Mesenchymal stem cell (in vitro differentiated cells and primary cell): ENCODE results near the gene CYP24A1.
"Not testable (repeated sequence)": the region's sequence is repeated elsewhere in the genome, so short reads cannot be mapped to it uniquely, and the experiment has no call there.

ENCODE experiments used
- DNase-seq: peaks from one replicate; pipeline ENCODE4 v3.0.0-alpha.2; 2013
- H2AFZ ChIP-seq: one replicate; pipeline ENCODE4 v1.6.1; 2013; ENCODE audit warnings: low read depth, mild to moderate bottlenecking, control low read depth, inconsistent platforms, low read length, moderate library complexity
- H2AK5ac ChIP-seq: 2 replicates; pipeline ENCODE4 v1.6.1; 2013; ENCODE audit warnings: low read length, moderate library complexity, mild to moderate bottlenecking, inconsistent platforms; ENCODE audit not compliant: severe bottlenecking
- H2BK120ac ChIP-seq: one replicate; pipeline ENCODE4 v1.6.1; 2013; ENCODE audit warnings: low read depth, mild to moderate bottlenecking, inconsistent platforms, low read length, moderate library complexity
- H2BK12ac ChIP-seq, 2 experiments: one replicate each; pipeline ENCODE4 v1.6.1; 2013; ENCODE audit warnings: inconsistent platforms in 2 of 2, low read length in 2 of 2, mild to moderate bottlenecking in 2 of 2, moderate library complexity in 2 of 2, control low read depth in 1 of 2
- H2BK15ac ChIP-seq: one replicate; pipeline ENCODE4 v1.6.1; 2013; ENCODE audit warnings: mild to moderate bottlenecking, low read depth, inconsistent platforms; ENCODE audit not compliant: poor library complexity, severe bottlenecking
- H2BK5ac ChIP-seq: 2 replicates; pipeline ENCODE4 v1.6.1; 2013; ENCODE audit warnings: low read depth, mild to moderate bottlenecking, low read length, control low read depth, inconsistent platforms; ENCODE audit not compliant: poor library complexity, severe bottlenecking
- H3K14ac ChIP-seq, 2 experiments: one replicate each; pipeline ENCODE4 v1.6.1; 2013; ENCODE audit warnings: inconsistent platforms in 2 of 2, low read length in 2 of 2, control low read depth in 1 of 2, mild to moderate bottlenecking in 1 of 2, moderate library complexity in 1 of 2
- H3K18ac ChIP-seq, 2 experiments: one replicate each; pipeline ENCODE4 v1.6.1; 2013; ENCODE audit warnings: inconsistent platforms in 2 of 2, low read length in 2 of 2, control low read depth in 1 of 2, low read depth in 1 of 2, mild to moderate bottlenecking in 1 of 2
- H3K23ac ChIP-seq, 2 experiments: one replicate each; pipeline ENCODE4 v1.6.1; 2013; ENCODE audit warnings: inconsistent platforms in 2 of 2, low read length in 2 of 2, mild to moderate bottlenecking in 2 of 2, moderate library complexity in 2 of 2, control low read depth in 1 of 2
- H3K27ac ChIP-seq: 2 replicates; pipeline ENCODE4 v1.5.1; 2013; ENCODE audit warnings: mild to moderate bottlenecking, moderate library complexity, low read length, control low read depth, inconsistent platforms; ENCODE audit not compliant: poor library complexity, severe bottlenecking
- H3K27me3 ChIP-seq, 2 experiments: 2 replicates each; pipeline versions ENCODE4 v1.6.1 to v1.7.0; 2013; ENCODE audit warnings: low read length in 2 of 2, mild to moderate bottlenecking in 2 of 2, moderate library complexity in 2 of 2, control low read depth in 1 of 2, inconsistent platforms in 1 of 2; ENCODE audit not compliant: control insufficient read depth in 1 of 2, insufficient read depth in 1 of 2
- H3K36me3 ChIP-seq, 2 experiments: 2 replicates each; pipeline versions ENCODE4 v1.6.1 to v1.7.0; 2013; ENCODE audit warnings: low read length in 2 of 2, control low read depth in 1 of 2, inconsistent platforms in 1 of 2, low read depth in 1 of 2, mild to moderate bottlenecking in 1 of 2; ENCODE audit not compliant: insufficient read depth in 2 of 2, control insufficient read depth in 1 of 2
- H3K4ac ChIP-seq, 2 experiments: one replicate each; pipeline ENCODE4 v1.6.1; 2013; ENCODE audit warnings: inconsistent platforms in 2 of 2, low read length in 2 of 2, mild to moderate bottlenecking in 2 of 2, moderate library complexity in 2 of 2, control low read depth in 1 of 2, low read depth in 1 of 2
- H3K4me1 ChIP-seq: 2 replicates; pipeline ENCODE4 v1.6.1; 2013; ENCODE audit warnings: low read depth, low read length, control low read depth; ENCODE audit not compliant: control insufficient read depth, insufficient read depth
- H3K4me2 ChIP-seq: 2 replicates; pipeline ENCODE4 v1.6.1; 2013; ENCODE audit warnings: low read length, mild to moderate bottlenecking, inconsistent platforms; ENCODE audit not compliant: poor library complexity, severe bottlenecking
- H3K4me3 ChIP-seq, 2 experiments: 2 replicates each; pipeline versions ENCODE4 v1.5.1 to v1.7.0; 2013; ENCODE audit warnings: low read length in 2 of 2, mild to moderate bottlenecking in 2 of 2, control low read depth in 1 of 2, low read depth in 1 of 2; ENCODE audit not compliant: insufficient read depth in 1 of 2
- H3K79me1 ChIP-seq: replicated peaks from 2 replicates; pipeline ENCODE4 v1.6.1; 2013; ENCODE audit warnings: mild to moderate bottlenecking, control low read depth, low read length, inconsistent platforms; ENCODE audit not compliant: poor library complexity, severe bottlenecking
- H3K9ac ChIP-seq: 2 replicates; pipeline ENCODE4 v1.7.0; 2013; ENCODE audit warnings: mild to moderate bottlenecking, low read length, moderate library complexity
- H3K9me3 ChIP-seq: 2 replicates; pipeline ENCODE4 v1.7.0; 2013; ENCODE audit warnings: mild to moderate bottlenecking, low read length; ENCODE audit not compliant: control insufficient read depth
- H4K8ac ChIP-seq: one replicate; pipeline ENCODE4 v1.6.1; 2013; ENCODE audit warnings: inconsistent platforms, mild to moderate bottlenecking, low read length, moderate library complexity
- H4K91ac ChIP-seq: one replicate; pipeline ENCODE4 v1.6.1; 2013; ENCODE audit warnings: mild to moderate bottlenecking, low read length, inconsistent platforms
- WGBS: methylation state at CpG from one replicate; pipeline ENCODE4 v1.1.7; 2013; ENCODE audit warnings: mixed read lengths; 5-methylcytosine and 5-hydroxymethylcytosine counted together

Gene CYP24A1

DNA sequence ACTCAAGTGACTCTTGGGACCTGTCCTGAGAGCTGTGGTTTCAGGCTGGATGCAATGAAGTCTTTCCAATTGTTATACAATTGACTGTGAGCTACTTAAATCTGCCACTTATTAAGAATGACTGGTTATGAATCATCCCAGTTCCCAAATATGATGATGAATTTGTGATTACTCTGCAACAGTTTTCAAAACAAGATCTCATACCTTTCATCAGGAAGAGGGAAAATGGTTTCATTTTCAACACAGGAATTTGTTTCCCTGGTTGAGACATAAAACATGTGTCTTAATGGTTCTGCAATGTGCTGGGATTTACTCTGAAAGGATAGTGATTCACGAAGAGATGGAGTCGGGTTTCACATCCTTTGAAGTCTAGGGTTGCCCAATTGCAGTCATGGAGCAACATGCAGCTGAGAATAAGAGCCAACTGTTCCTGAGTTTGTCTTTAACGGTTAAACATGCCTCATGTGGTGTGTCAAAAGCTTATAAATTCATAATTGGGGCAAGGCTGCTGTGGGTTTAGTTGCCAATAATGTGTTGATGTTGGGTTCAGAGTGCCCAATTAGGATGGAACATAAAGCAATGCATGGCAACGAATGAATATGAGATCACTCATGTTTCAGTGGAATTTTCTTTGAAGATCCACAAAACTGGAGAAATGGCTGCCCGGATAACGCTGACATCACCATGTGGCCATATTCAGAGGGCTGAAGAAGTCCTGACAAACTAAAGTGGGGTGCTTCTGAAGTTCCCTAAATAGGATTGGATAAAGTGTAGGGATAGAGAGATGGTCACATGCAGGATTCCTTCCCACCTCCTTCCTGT lies 41.0 kb downstream of the CYP24A1 start:
- Histone ChIP-seq H3K4me2 (peak overlapping the region; percentile 38), H3K9ac (peak overlapping the region; percentile 73), H3K4me1 (peaks cover 6% of the 10 kb centered on the region), H2BK5ac (peak overlapping the region; percentile 74), H3K18ac (no peak overlapping the region), H2BK15ac (no peak overlapping the region), H2AFZ (no peak overlapping the region), H3K4ac (no peak overlapping the region), H3K36me3 (no peaks in the 10 kb centered on the region), H3K14ac (no peak overlapping the region), H3K9me3 (peaks cover 3% of the 10 kb centered on the region), H3K27me3 (peaks cover 0 to 6% of the 10 kb centered on the region in 2 experiments), H3K27ac (peak overlapping the region; percentile 96), H4K91ac (peak overlapping the region; percentile 55), H2BK120ac (no peak overlapping the region), H3K4me3 (peak overlapping the region in 1 of 2 experiments; percentile 55), H2BK12ac (no peak overlapping the region), H3K79me1 (no peaks in the 10 kb centered on the region), H2AK5ac (peak overlapping the region; percentile 69), H4K8ac (no peak overlapping the region), H3K23ac (no peak overlapping the region)
- DNase-seq, result peak; percentile 97
- 34% methylated on average over 6 of the region's 6 CpGs for WGBS

DNA sequence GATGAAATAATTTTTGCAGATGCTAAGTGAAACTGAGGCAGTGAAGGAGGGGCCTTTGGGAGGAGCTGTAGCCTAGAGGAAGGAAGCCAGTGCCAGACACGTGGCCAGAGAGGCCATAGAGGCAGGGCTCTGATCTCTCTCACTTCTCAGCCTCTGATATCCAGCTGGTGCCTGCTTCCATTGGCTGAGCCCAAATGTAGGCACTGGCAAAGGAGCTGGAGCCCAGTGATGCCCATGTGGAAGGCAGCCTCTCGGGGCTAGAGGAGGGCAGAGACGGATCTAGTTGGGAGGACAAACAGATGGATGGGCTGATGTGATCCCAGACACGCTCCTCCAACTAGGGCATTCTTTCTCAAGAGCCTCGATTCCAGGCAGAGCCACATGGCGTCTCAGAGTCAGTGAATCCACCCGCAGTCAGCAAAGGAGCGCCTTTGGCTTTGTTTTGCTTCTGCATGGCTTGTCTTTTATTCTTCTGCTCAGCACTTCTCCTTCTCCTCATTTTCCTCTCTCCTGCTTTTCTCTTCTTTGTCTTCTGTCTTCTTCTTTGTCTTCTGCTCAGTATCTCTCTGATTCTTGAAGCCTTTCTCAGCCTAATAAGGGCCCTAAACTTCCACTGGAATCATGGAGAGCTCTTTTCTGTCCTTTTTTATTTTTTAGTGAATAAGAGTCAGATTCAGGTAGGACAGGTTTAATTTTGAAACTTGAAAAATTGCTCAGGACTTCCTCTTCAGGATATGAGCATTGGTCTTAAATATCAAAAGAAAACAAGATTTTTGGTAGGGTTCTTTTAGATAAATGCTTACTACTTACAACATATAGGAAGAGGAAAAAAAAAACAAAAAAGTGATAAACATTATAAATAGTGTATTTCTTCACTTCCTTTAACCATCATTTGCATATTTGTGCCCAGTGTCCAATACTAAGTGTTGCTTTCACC lies 41.8 kb downstream of the CYP24A1 start:
- H3K36me3 ChIP-seq, result no peaks in the 10 kb centered on the region
- H2AK5ac ChIP-seq, result peak overlapping the region; percentile 0
- H3K14ac ChIP-seq, result no peak overlapping the region
- no peak overlapping the region for H3K4ac ChIP-seq
- no peak overlapping the region for H3K23ac ChIP-seq
- H3K79me1 ChIP-seq, result no peaks in the 10 kb centered on the region
- peak overlapping the region; percentile 30 for H3K9ac ChIP-seq
- peaks cover 0 to 6% of the 10 kb centered on the region in 2 experiments for H3K27me3 ChIP-seq
- H3K9me3 ChIP-seq, result peaks cover 3% of the 10 kb centered on the region
- H4K91ac ChIP-seq, result no peak overlapping the region
- H2BK5ac ChIP-seq, result no peak overlapping the region
- DNase-seq, result no peak
- H4K8ac ChIP-seq, result no peak overlapping the region
- peak overlapping the region; percentile 96 for H3K27ac ChIP-seq
- WGBS, result 89% methylated on average over 8 of the region's 8 CpGs
- H3K4me1 ChIP-seq, result peaks cover 6% of the 10 kb centered on the region
- no peak overlapping the region for H2BK15ac ChIP-seq
- peak overlapping the region in 1 of 2 experiments; percentile 38 for H3K18ac ChIP-seq
- H2BK12ac ChIP-seq, result peak overlapping the region; percentile 2 to 75
- peak overlapping the region in 1 of 2 experiments; percentile 2 for H3K4me3 ChIP-seq
- no peak overlapping the region for H2AFZ ChIP-seq
- H3K4me2 ChIP-seq, result peak overlapping the region; percentile 35
- H2BK120ac ChIP-seq, result no peak overlapping the region

- not testable (repeated sequence) for H3K4me1 ChIP-seq, H3K23ac ChIP-seq
These were observed 42.7 kb downstream of the CYP24A1 start for GRCh38 chr20:54131125-54131524.

DNA sequence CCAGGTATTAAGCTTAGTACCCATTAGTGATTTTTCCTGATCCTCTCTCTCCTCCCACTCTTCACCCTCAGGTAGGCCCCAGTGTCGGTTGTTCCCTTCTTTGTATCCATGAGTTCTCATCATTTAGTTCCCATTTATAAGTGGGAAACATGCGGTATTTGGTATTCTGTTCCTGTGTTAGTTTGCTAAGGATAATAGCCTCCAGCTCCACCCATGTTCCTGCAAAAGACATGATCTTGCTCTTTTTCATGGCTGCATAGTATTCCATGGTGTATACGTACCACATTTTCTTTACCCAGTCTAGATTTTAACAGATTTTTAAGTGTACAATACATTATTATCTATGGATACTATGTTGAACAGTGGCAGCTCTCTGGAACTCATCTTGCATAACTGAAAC lies 44.4 kb downstream of the CYP24A1 start:
- peaks cover 0 to 6% of the 10 kb centered on the region in 2 experiments for H3K27me3 ChIP-seq
- no peak overlapping the region for H4K8ac ChIP-seq
- no peak overlapping the region for H3K14ac ChIP-seq
- no peak overlapping the region for H3K9ac ChIP-seq
- DNase-seq, result no peak
- H3K23ac ChIP-seq, result no peak overlapping the region
- H3K79me1 ChIP-seq, result no peaks in the 10 kb centered on the region
- no peak overlapping the region for H3K4me3 ChIP-seq
- no peak overlapping the region for H4K91ac ChIP-seq
- H2BK120ac ChIP-seq, result no peak overlapping the region
- no peaks in the 10 kb centered on the region for H3K36me3 ChIP-seq
- peaks cover 3% of the 10 kb centered on the region for H3K9me3 ChIP-seq
- peaks cover 6% of the 10 kb centered on the region for H3K4me1 ChIP-seq
- H3K18ac ChIP-seq, result no peak overlapping the region
- H3K4ac ChIP-seq, result no peak overlapping the region
- no peak overlapping the region for H3K27ac ChIP-seq
- no peak overlapping the region for H2BK5ac ChIP-seq
- no peak overlapping the region for H2BK15ac ChIP-seq
- WGBS, result no CpG with 5 or more reads among the region's 3 CpGs
- no peak overlapping the region for H2AK5ac ChIP-seq
- no peak overlapping the region for H3K4me2 ChIP-seq
- no peak overlapping the region for H2AFZ ChIP-seq
- H2BK12ac ChIP-seq, result no peak overlapping the region

More at GRCh38 chr20:54131125-54131524, 42.7 kb downstream of the CYP24A1 start:
- not testable (repeated sequence) for H3K27ac ChIP-seq, H2AK5ac ChIP-seq, H3K27me3 ChIP-seq, H2BK5ac ChIP-seq, H3K9me3 ChIP-seq, H4K8ac ChIP-seq, H3K79me1 ChIP-seq, H2AFZ ChIP-seq, H3K14ac ChIP-seq, H3K4me3 ChIP-seq, DNase-seq, H3K18ac ChIP-seq, H3K9ac ChIP-seq, H3K4ac ChIP-seq, H3K36me3 ChIP-seq, H2BK15ac ChIP-seq, H4K91ac ChIP-seq, H2BK120ac ChIP-seq, H2BK12ac ChIP-seq, H3K4me2 ChIP-seq
- WGBS, result 88% methylated on average over 1 of the region's 4 CpGs
